K562 (cell line): ENCODE results near the gene ARMH1. TPM values are rescaled to one million over a fixed set of nuclear protein-coding genes. Genes with fewer than 3 reads are reported as not detected.

Experiments
- MAFK ChIP-seq: IDR thresholded peaks from 2 replicates; pipeline ENCODE4 v1.6.1; 2011; ENCODE audit warnings: low read length, improper control_type of control experiment
- POLR2H ChIP-seq: IDR thresholded peaks from 2 replicates; pipeline ENCODE4 v1.6.1; 2016; ENCODE audit warnings: missing genetic modification characterization, low read depth, mild to moderate bottlenecking, control low read depth, missing compliant biosample characterization, moderate library complexity
- RBM14 ChIP-seq: fragments of 200-400 bp; formaldehyde crosslinking; IDR thresholded peaks from 2 replicates; pipeline ENCODE4 v1.6.1; 2018; ENCODE audit warnings: low read depth, mild to moderate bottlenecking, low read length, moderate library complexity, borderline replicate concordance; ENCODE audit not compliant: insufficient read depth
- SMAD2 ChIP-seq: fragments of 150-350 bp; IDR thresholded peaks from 2 replicates; pipeline ENCODE4 v1.6.1; 2014; ENCODE audit warnings: low read depth, mild to moderate bottlenecking, low read length
- YY1 ChIP-seq, 3 experiments: IDR thresholded peaks; 2 replicates each; pipeline ENCODE4 v1.6.1; 2011; ENCODE audit warnings: low read length in 2 of 3, mild to moderate bottlenecking in 2 of 3, moderate library complexity in 2 of 3, borderline replicate concordance in 1 of 3, control low read depth in 1 of 3, low read depth in 1 of 3; ENCODE audit not compliant: insufficient read depth in 3 of 3, insufficient replicate concordance in 2 of 3, control insufficient read depth in 1 of 3, insufficient read length in 1 of 3; ENCODE audit errors: extremely low read depth in 1 of 3
- ZEB2 ChIP-seq: fragments of 450-650 bp; IDR thresholded peaks from 2 replicates; pipeline ENCODE4 v1.6.1; 2016
- ZNF3 ChIP-seq: fragments of 250-450 bp; sonication (Bioruptor Pico); IDR thresholded peaks from 2 replicates; pipeline ENCODE4 v1.5.0; 2021; ENCODE audit warnings: mild to moderate bottlenecking, moderate library complexity
- ZNF354B ChIP-seq: fragments of 250-450 bp; sonication (Bioruptor Pico); IDR thresholded peaks from 2 replicates; pipeline ENCODE4 v1.4.0; 2020
- polyA plus RNA-seq, 8 experiments: library from polyadenylated mRNA; depleted of rRNA in 4 of 8; stranded (reverse) in 5 of 8; unstranded in 3 of 8; fragments of >200 nt; fragmentation: Nextera tagmentation in 2 of 8; fragmentation: Illumina TruSeq in 1 of 8; extraction: Ambion mirVana in 2 of 8; extraction: Trizol in 1 of 8; gene quantifications; 2 replicates each; pipeline versions ENCODE4 v1.2.1 to v1.2.3, GENCODE V29; 2011 to 2014; ENCODE audit warnings: inconsistent platforms in 1 of 8, missing spikeins in 1 of 8
- total RNA-seq, 7 experiments: library from RNA; depleted of rRNA in 6 of 7; stranded (reverse); fragments of >200 nt in 6 of 7; fragmentation: Illumina TruSeq in 2 of 7; extraction: Trizol in 2 of 7; gene quantifications; 2 replicates each; pipeline versions ENCODE4 v1.2.1 to v1.2.3, GENCODE V29; 2011 to 2021; ENCODE audit warnings: low replicate concordance in 1 of 7
- TF ChIP-seq, protein P1 (sequence below): fragments of 250-450 bp; sonication (Bioruptor Pico); IDR thresholded peaks from 2 replicates; pipeline ENCODE4 v1.4.0; 2020
- TF ChIP-seq, protein P2 (sequence below): fragments of 250-450 bp; sonication (Bioruptor Pico); IDR thresholded peaks from 2 replicates; pipeline ENCODE4 v1.5.0; 2021
- TF ChIP-seq, protein P3 (sequence below): fragments of 250-450 bp; sonication (Bioruptor Pico); IDR thresholded peaks from 2 replicates; pipeline ENCODE4 v1.4.0; 2020; ENCODE audit warnings: mild to moderate bottlenecking, moderate library complexity
- TF ChIP-seq, protein P4 (sequence below): sonication (generic); formaldehyde crosslinking; IDR thresholded peaks from 2 replicates; pipeline ENCODE4 v1.8.1; 2023; ENCODE audit warnings: mild to moderate bottlenecking, missing genetic modification reagents
- TF ChIP-seq, protein P5 (sequence below): IDR thresholded peaks from 3 replicates; pipeline ENCODE4 v1.6.1; 2011; ENCODE audit warnings: borderline replicate concordance, mild to moderate bottlenecking, moderate library complexity; ENCODE audit not compliant: insufficient read length; ENCODE audit errors: extremely low read depth

Gene ARMH1
- total and polyA plus RNA-seq, 9 of the 15 experiments (the other 6 are each of a cell fraction or from before 2014, with no cell fraction given), result 0.41 TPM; not detected in 8

DNA sequence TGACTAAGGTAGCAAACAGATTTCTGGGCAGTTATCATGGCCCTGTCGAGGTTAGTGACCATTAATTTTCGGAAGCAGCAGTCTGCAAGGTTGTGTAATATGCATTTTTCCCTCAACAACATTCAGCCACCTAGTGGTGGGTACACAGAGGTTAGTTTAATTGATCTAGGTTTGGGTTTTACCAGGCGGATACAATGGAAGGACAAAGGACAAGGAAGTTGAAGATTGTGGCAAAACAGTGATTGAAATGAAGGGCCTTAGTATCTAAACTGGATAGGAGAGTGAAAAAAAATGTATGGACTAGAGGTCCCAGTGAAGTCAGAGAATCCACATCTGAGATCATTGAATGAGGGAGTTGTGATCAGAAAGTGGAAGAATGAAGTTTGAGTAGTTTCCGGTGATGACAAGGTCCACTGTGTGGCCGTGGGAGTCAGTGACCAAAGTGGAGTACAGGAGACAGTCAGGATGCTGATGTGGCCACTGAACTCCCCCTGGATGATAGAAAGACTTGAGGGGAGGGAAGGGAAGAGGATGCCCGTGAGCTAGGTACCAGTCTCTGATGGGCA is 2.8 kb downstream of the ARMH1 start (continued):
- TF ChIP-seq, protein P1, sequence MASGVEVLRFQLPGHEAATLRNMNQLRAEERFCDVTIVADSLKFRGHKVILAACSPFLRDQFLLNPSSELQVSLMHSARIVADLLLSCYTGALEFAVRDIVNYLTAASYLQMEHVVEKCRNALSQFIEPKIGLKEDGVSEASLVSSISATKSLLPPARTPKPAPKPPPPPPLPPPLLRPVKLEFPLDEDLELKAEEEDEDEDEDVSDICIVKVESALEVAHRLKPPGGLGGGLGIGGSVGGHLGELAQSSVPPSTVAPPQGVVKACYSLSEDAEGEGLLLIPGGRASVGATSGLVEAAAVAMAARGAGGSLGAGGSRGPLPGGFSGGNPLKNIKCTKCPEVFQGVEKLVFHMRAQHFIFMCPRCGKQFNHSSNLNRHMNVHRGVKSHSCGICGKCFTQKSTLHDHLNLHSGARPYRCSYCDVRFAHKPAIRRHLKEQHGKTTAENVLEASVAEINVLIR (CRISPR knock-in tag), result no peak
- TF ChIP-seq, protein P2, sequence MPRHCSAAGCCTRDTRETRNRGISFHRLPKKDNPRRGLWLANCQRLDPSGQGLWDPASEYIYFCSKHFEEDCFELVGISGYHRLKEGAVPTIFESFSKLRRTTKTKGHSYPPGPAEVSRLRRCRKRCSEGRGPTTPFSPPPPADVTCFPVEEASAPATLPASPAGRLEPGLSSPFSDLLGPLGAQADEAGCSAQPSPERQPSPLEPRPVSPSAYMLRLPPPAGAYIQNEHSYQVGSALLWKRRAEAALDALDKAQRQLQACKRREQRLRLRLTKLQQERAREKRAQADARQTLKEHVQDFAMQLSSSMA (CRISPR knock-in tag), result no peak
- TF ChIP-seq, protein P3, sequence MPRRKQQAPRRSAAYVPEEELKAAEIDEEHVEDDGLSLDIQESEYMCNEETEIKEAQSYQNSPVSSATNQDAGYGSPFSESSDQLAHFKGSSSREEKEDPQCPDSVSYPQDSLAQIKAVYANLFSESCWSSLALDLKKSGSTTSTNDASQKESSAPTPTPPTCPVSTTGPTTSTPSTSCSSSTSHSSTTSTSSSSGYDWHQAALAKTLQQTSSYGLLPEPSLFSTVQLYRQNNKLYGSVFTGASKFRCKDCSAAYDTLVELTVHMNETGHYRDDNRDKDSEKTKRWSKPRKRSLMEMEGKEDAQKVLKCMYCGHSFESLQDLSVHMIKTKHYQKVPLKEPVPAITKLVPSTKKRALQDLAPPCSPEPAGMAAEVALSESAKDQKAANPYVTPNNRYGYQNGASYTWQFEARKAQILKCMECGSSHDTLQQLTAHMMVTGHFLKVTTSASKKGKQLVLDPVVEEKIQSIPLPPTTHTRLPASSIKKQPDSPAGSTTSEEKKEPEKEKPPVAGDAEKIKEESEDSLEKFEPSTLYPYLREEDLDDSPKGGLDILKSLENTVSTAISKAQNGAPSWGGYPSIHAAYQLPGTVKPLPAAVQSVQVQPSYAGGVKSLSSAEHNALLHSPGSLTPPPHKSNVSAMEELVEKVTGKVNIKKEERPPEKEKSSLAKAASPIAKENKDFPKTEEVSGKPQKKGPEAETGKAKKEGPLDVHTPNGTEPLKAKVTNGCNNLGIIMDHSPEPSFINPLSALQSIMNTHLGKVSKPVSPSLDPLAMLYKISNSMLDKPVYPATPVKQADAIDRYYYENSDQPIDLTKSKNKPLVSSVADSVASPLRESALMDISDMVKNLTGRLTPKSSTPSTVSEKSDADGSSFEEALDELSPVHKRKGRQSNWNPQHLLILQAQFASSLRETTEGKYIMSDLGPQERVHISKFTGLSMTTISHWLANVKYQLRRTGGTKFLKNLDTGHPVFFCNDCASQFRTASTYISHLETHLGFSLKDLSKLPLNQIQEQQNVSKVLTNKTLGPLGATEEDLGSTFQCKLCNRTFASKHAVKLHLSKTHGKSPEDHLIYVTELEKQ (CRISPR knock-in tag), result no peak
- TF ChIP-seq ZNF3 (no peak), SMAD2 (no peak), ZEB2 (no peak), YY1 (IDR thresholded peaks at IDR 0.05; ENCODE audit: borderline replicate concordance in 1 of 3, control insufficient read depth in 1 of 3, extremely low read depth in 1 of 3, insufficient read depth in 3 of 3, insufficient read length in 1 of 3, insufficient replicate concordance in 2 of 3, low read depth in 1 of 3, low read length in 2 of 3) (peak in 1 of 3 experiments; percentile 25), MAFK (no peak), POLR2H (no peak), ZNF354B (CRISPR knock-in tag) (no peak), RBM14 (no peak)
- TF ChIP-seq, protein P4, sequence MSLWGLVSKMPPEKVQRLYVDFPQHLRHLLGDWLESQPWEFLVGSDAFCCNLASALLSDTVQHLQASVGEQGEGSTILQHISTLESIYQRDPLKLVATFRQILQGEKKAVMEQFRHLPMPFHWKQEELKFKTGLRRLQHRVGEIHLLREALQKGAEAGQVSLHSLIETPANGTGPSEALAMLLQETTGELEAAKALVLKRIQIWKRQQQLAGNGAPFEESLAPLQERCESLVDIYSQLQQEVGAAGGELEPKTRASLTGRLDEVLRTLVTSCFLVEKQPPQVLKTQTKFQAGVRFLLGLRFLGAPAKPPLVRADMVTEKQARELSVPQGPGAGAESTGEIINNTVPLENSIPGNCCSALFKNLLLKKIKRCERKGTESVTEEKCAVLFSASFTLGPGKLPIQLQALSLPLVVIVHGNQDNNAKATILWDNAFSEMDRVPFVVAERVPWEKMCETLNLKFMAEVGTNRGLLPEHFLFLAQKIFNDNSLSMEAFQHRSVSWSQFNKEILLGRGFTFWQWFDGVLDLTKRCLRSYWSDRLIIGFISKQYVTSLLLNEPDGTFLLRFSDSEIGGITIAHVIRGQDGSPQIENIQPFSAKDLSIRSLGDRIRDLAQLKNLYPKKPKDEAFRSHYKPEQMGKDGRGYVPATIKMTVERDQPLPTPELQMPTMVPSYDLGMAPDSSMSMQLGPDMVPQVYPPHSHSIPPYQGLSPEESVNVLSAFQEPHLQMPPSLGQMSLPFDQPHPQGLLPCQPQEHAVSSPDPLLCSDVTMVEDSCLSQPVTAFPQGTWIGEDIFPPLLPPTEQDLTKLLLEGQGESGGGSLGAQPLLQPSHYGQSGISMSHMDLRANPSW (CRISPR knock-in tag), result no peak
- TF ChIP-seq, protein P5, sequence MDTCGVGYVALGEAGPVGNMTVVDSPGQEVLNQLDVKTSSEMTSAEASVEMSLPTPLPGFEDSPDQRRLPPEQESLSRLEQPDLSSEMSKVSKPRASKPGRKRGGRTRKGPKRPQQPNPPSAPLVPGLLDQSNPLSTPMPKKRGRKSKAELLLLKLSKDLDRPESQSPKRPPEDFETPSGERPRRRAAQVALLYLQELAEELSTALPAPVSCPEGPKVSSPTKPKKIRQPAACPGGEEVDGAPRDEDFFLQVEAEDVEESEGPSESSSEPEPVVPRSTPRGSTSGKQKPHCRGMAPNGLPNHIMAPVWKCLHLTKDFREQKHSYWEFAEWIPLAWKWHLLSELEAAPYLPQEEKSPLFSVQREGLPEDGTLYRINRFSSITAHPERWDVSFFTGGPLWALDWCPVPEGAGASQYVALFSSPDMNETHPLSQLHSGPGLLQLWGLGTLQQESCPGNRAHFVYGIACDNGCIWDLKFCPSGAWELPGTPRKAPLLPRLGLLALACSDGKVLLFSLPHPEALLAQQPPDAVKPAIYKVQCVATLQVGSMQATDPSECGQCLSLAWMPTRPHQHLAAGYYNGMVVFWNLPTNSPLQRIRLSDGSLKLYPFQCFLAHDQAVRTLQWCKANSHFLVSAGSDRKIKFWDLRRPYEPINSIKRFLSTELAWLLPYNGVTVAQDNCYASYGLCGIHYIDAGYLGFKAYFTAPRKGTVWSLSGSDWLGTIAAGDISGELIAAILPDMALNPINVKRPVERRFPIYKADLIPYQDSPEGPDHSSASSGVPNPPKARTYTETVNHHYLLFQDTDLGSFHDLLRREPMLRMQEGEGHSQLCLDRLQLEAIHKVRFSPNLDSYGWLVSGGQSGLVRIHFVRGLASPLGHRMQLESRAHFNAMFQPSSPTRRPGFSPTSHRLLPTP, result no peak
